Measurements from ENCODE around the gene NHSL2. TPM values are rescaled to one million over a fixed set of nuclear protein-coding genes. Genes with fewer than 3 reads are reported as not detected.

NHSL2 gene
- total and polyA plus RNA-seq, 7 donors: 0.30 to 4.4 (median 1.9) TPM

- Histone ChIP-seq H3K9me3 (no peaks in the 10 kb centered on the region), H3K4me1 (no peaks in the 10 kb centered on the region), H3K36me3 (ENCODE audit: insufficient read depth in 1 of 2, low read depth in 1 of 2) (no peaks in the 10 kb centered on the region), H3K27me3 (ENCODE audit: insufficient read depth in 3 of 3, low read length in 2 of 3) (peaks cover 0 to 19% (median 0%) of the 10 kb centered on the region in 3 donors), H3K27ac (no peak overlapping the region), H3K4me3 (no peak overlapping the region)
- intact Hi-C loops (cut with DNase I): no loop called here
- ATAC-seq (no peak), DNase-seq (no peak)
- 30 to 61% (median 51%) methylated on average over 3 of the region's 3 CpGs for whole genome bisulfite sequencing, 3 donors
- no peak for TF ChIP-seq CTCF (IDR thresholded peaks at IDR 0.05)
Measured at GRCh38 chrX:71978164-71978563, 67.5 kb downstream of the NHSL2 start.

GRCh38 chrX:71989768-71990426, 79.3 kb downstream of the NHSL2 start:
- Histone ChIP-seq H3K4me1 (no peaks in the 10 kb centered on the region), H3K4me3 (no peak overlapping the region), H3K27me3 (ENCODE audit: insufficient read depth in 3 of 3, low read length in 2 of 3) (no peaks in the 10 kb centered on the region), H3K36me3 (ENCODE audit: insufficient read depth in 1 of 2, low read depth in 1 of 2) (no peaks in the 10 kb centered on the region), H3K9me3 (no peaks in the 10 kb centered on the region), H3K27ac (no peak overlapping the region)
- 23 to 32% (median 31%) methylated on average over 9 of the region's 9 CpGs for WGBS, 3 donors
- ATAC-seq (peak; percentile 27 to 55 (median 49)), DNase-seq (peak in 1 of 2 donors; percentile 56)
- no peak for TF ChIP-seq CTCF (IDR thresholded peaks at IDR 0.05)
- intact Hi-C loops (cut with DNase I): no loop called here

- H3K27me3 ChIP-seq (ENCODE audit: insufficient read depth in 3 of 3, low read length in 2 of 3): no peaks in the 10 kb centered on the region
- no peaks in the 10 kb centered on the region for H3K36me3 ChIP-seq (ENCODE audit: insufficient read depth in 1 of 2, low read depth in 1 of 2)
- DNase-seq: no peak
- no peaks in the 10 kb centered on the region for H3K9me3 ChIP-seq
- H3K4me3 ChIP-seq: no peak overlapping the region
- ATAC-seq: no peak
- no peaks in the 10 kb centered on the region for H3K4me1 ChIP-seq
- intact Hi-C loops (cut with DNase I): no loop called here
- H3K27ac ChIP-seq: no peak overlapping the region
- 83 to 97% (median 91%) methylated on average over 2 of the region's 2 CpGs for WGBS, 3 donors
- no peak for TF ChIP-seq CTCF (IDR thresholded peaks at IDR 0.05)
Measured at GRCh38 chrX:71990518-71990917, 79.9 kb downstream of the NHSL2 start.

- no peaks in the 10 kb centered on the region for H3K27me3 ChIP-seq (ENCODE audit: insufficient read depth in 3 of 3, low read length in 2 of 3)
- TF ChIP-seq CTCF (IDR thresholded peaks at IDR 0.05): no peak
- H3K4me1 ChIP-seq: no peaks in the 10 kb centered on the region
- no peak for ATAC-seq
- no peak overlapping the region for H3K27ac ChIP-seq
- WGBS, 3 donors: 40 to 69% (median 45%) methylated on average over 4 of the region's 4 CpGs
- H3K9me3 ChIP-seq: no peaks in the 10 kb centered on the region
- intact Hi-C loops (cut with DNase I): no loop called here
- H3K36me3 ChIP-seq (ENCODE audit: insufficient read depth in 1 of 2, low read depth in 1 of 2): no peaks in the 10 kb centered on the region
- no peak for DNase-seq
- no peak overlapping the region for H3K4me3 ChIP-seq
Measured at GRCh38 chrX:71991164-71991563, 80.5 kb downstream of the NHSL2 start.

- Histone ChIP-seq H3K9me3 (no peaks in the 10 kb centered on the region), H3K4me3 (no peak overlapping the region), H3K27ac (no peak overlapping the region), H3K36me3 (ENCODE audit: insufficient read depth in 1 of 2, low read depth in 1 of 2) (no peaks in the 10 kb centered on the region), H3K27me3 (ENCODE audit: insufficient read depth in 3 of 3, low read length in 2 of 3) (peaks cover 0 to 3% (median 0%) of the 10 kb centered on the region in 3 donors), H3K4me1 (no peaks in the 10 kb centered on the region)
- ATAC-seq (no peak), DNase-seq (no peak)
- 60 to 82% (median 68%) methylated on average over 7 to 8 of the region's 8 CpGs for WGBS, 3 donors
- no peak for TF ChIP-seq CTCF (IDR thresholded peaks at IDR 0.05)
- intact Hi-C loops (cut with DNase I): no loop called here
Measured at GRCh38 chrX:71992711-71993110, 82.1 kb downstream of the NHSL2 start.
